ES-I3 (cell line): Measurements from ENCODE around the gene BBS9.

Source experiments
- H3K36me3 ChIP-seq: 2 replicates; pipeline ENCODE4 v1.6.1; 2013; ENCODE audit warnings: mild to moderate bottlenecking, low read length, control low read depth, moderate library complexity; ENCODE audit not compliant: insufficient read depth
- H3K4me1 ChIP-seq: 2 replicates; pipeline ENCODE4 v1.6.1; 2013; ENCODE audit warnings: mild to moderate bottlenecking, control low read depth, low read length; ENCODE audit not compliant: insufficient read depth
- H3K9ac ChIP-seq: 2 replicates; pipeline ENCODE4 v1.6.1; 2013; ENCODE audit warnings: low read depth, mild to moderate bottlenecking, low read length, moderate library complexity
- H3K9me3 ChIP-seq: 2 replicates; pipeline ENCODE4 v1.6.1; 2013; ENCODE audit warnings: mild to moderate bottlenecking, low read length, moderate library complexity; ENCODE audit not compliant: control insufficient read depth, insufficient read depth

BBS9 gene

GRCh38 chr7:33596686-33597085 is 467.3 kb downstream of the BBS9 start:
- Histone ChIP-seq H3K9me3 (no peaks in the 10 kb centered on the region), H3K9ac (no peak overlapping the region), H3K4me1 (peaks cover 4% of the 10 kb centered on the region; the same call in 1 of the 2 replicates), H3K36me3 (no peaks in the 10 kb centered on the region; the same call in 1 of the 2 replicates)

GRCh38 chr7:33597181-33597580 is 467.8 kb downstream of the BBS9 start:
- H3K9me3 ChIP-seq = no peaks in the 10 kb centered on the region
- H3K36me3 ChIP-seq = no peaks in the 10 kb centered on the region; the same call in 1 of the 2 replicates
- H3K4me1 ChIP-seq = peaks cover 4% of the 10 kb centered on the region; the same call in 1 of the 2 replicates
- H3K9ac ChIP-seq = no peak overlapping the region

- Histone ChIP-seq H3K4me1 (no peaks in the 10 kb centered on the region), H3K9ac (no peak overlapping the region), H3K36me3 (peaks cover 3% of the 10 kb centered on the region; the same call in 1 of the 2 replicates), H3K9me3 (no peaks in the 10 kb centered on the region)
Observed at GRCh38 chr7:33601101-33601500, 471.7 kb downstream of the BBS9 start.

GRCh38 chr7:33601884-33602283 is 472.5 kb downstream of the BBS9 start:
- no peaks in the 10 kb centered on the region for H3K9me3 ChIP-seq

GRCh38 chr7:33604056-33604455 is 474.7 kb downstream of the BBS9 start:
- H3K36me3 ChIP-seq = peaks cover 3% of the 10 kb centered on the region; the same call in 1 of the 2 replicates
- H3K9ac ChIP-seq = no peak overlapping the region

More at GRCh38 chr7:33601884-33602283, 472.5 kb downstream of the BBS9 start:
- Histone ChIP-seq H3K4me1 (no peaks in the 10 kb centered on the region), H3K9ac (no peak overlapping the region), H3K36me3 (peaks cover 3% of the 10 kb centered on the region; the same call in 1 of the 2 replicates)

GRCh38 chr7:33610918-33611317 is 481.6 kb downstream of the BBS9 start:
- H3K36me3 ChIP-seq = peaks cover 3% of the 10 kb centered on the region; the same call in 1 of the 2 replicates
- no peaks in the 10 kb centered on the region for H3K9me3 ChIP-seq
- no peak overlapping the region for H3K9ac ChIP-seq
- no peaks in the 10 kb centered on the region for H3K4me1 ChIP-seq

More at GRCh38 chr7:33604056-33604455, 474.7 kb downstream of the BBS9 start:
- H3K4me1 ChIP-seq = no peaks in the 10 kb centered on the region
- no peaks in the 10 kb centered on the region for H3K9me3 ChIP-seq

GRCh38 chr7:33612442-33612841 is 483.1 kb downstream of the BBS9 start:
- no peaks in the 10 kb centered on the region for H3K4me1 ChIP-seq
- peaks cover 3% of the 10 kb centered on the region; the same call in 1 of the 2 replicates for H3K36me3 ChIP-seq
- H3K9me3 ChIP-seq = no peaks in the 10 kb centered on the region; the same call in 1 of the 2 replicates
- H3K9ac ChIP-seq = no peak overlapping the region

- Histone ChIP-seq H3K36me3 (peaks cover 3% of the 10 kb centered on the region; the same call in 1 of the 2 replicates), H3K9ac (no peak overlapping the region), H3K4me1 (no peaks in the 10 kb centered on the region), H3K9me3 (peaks cover 2% of the 10 kb centered on the region; the same call in 1 of the 2 replicates)
Observed at GRCh38 chr7:33614357-33615117, 485.2 kb downstream of the BBS9 start.

GRCh38 chr7:33616752-33617151 is 487.4 kb downstream of the BBS9 start:
- no peaks in the 10 kb centered on the region for H3K4me1 ChIP-seq
- H3K9me3 ChIP-seq = peaks cover 2% of the 10 kb centered on the region
- H3K9ac ChIP-seq = no peak overlapping the region
- H3K36me3 ChIP-seq = peaks cover 3% of the 10 kb centered on the region; the same call in 1 of the 2 replicates

GRCh38 chr7:33619264-33619663 is 489.9 kb downstream of the BBS9 start:
- Histone ChIP-seq H3K36me3 (peaks cover 3% of the 10 kb centered on the region; the same call in 1 of the 2 replicates), H3K4me1 (no peaks in the 10 kb centered on the region), H3K9ac (no peak overlapping the region), H3K9me3 (peaks cover 2% of the 10 kb centered on the region)

GRCh38 chr7:33623267-33623666 is 493.9 kb downstream of the BBS9 start:
- peaks cover 8% of the 10 kb centered on the region for H3K9me3 ChIP-seq
- H3K36me3 ChIP-seq = peaks cover 9% of the 10 kb centered on the region; the same call in 1 of the 2 replicates
- no peaks in the 10 kb centered on the region for H3K4me1 ChIP-seq

GRCh38 chr7:33624215-33624614 is 494.9 kb downstream of the BBS9 start:
- H3K9me3 ChIP-seq = peaks cover 8% of the 10 kb centered on the region
- peaks cover 9% of the 10 kb centered on the region; the same call in 1 of the 2 replicates for H3K36me3 ChIP-seq
- H3K4me1 ChIP-seq = no peaks in the 10 kb centered on the region
- no peak overlapping the region for H3K9ac ChIP-seq

More at GRCh38 chr7:33623267-33623666, 493.9 kb downstream of the BBS9 start:
- H3K9ac ChIP-seq = no peak overlapping the region

GRCh38 chr7:33626869-33627268 is 497.5 kb downstream of the BBS9 start:
- Histone ChIP-seq H3K36me3 (peaks cover 9% of the 10 kb centered on the region; the same call in 1 of the 2 replicates), H3K4me1 (no peaks in the 10 kb centered on the region), H3K9me3 (peaks cover 6% of the 10 kb centered on the region; the same call in 1 of the 2 replicates), H3K9ac (no peak overlapping the region)

- Histone ChIP-seq H3K4me1 (no peaks in the 10 kb centered on the region), H3K9ac (no peak overlapping the region), H3K36me3 (peaks cover 9% of the 10 kb centered on the region; the same call in 1 of the 2 replicates), H3K9me3 (peaks cover 6% of the 10 kb centered on the region; the same call in 1 of the 2 replicates)
Observed at GRCh38 chr7:33627741-33628140, 498.4 kb downstream of the BBS9 start.

- Histone ChIP-seq H3K9me3 (peaks cover 6% of the 10 kb centered on the region; the same call in 1 of the 2 replicates), H3K36me3 (peaks cover 9% of the 10 kb centered on the region; the same call in 1 of the 2 replicates), H3K4me1 (no peaks in the 10 kb centered on the region), H3K9ac (no peak overlapping the region)
Observed at GRCh38 chr7:33628894-33629293, 499.5 kb downstream of the BBS9 start.
